Measurements from ENCODE around the gene PCDH15.

PCDH15 gene

GRCh38 chr10:54653518-54653917, 147.5 kb downstream of the PCDH15 start:
- no peak overlapping the region for H3K4me3 ChIP-seq (replicated peaks in 1 of 2; ENCODE audit: low read depth in 2 of 2, low read length in 2 of 2)
- TF ChIP-seq CTCF (IDR thresholded peaks at IDR 0.05; ENCODE audit: low read depth, low read length): no peak
- DNase-seq (ENCODE audit: low read depth in 2 of 2): no peak

- H3K4me3 ChIP-seq (replicated peaks in 1 of 2; ENCODE audit: low read depth in 2 of 2, low read length in 2 of 2): no peak overlapping the region
- no peak for TF ChIP-seq CTCF (IDR thresholded peaks at IDR 0.05; ENCODE audit: low read depth, low read length)
- DNase-seq (ENCODE audit: low read depth in 2 of 2): no peak
Measured at GRCh38 chr10:54650547-54650946, 150.5 kb downstream of the PCDH15 start.

GRCh38 chr10:54622017-54622416, 179.0 kb downstream of the PCDH15 start:
- no peak overlapping the region for H3K4me3 ChIP-seq (replicated peaks in 1 of 2; ENCODE audit: low read depth in 2 of 2, low read length in 2 of 2)
- no peak for TF ChIP-seq CTCF (IDR thresholded peaks at IDR 0.05; ENCODE audit: low read depth, low read length)
- no peak for DNase-seq (ENCODE audit: low read depth in 2 of 2)

GRCh38 chr10:54620352-54620751, 180.7 kb downstream of the PCDH15 start:
- no peak for TF ChIP-seq CTCF (IDR thresholded peaks at IDR 0.05; ENCODE audit: low read depth, low read length)
- H3K4me3 ChIP-seq (replicated peaks in 1 of 2; ENCODE audit: low read depth in 2 of 2, low read length in 2 of 2): no peak overlapping the region
- DNase-seq (ENCODE audit: low read depth in 2 of 2): no peak

- peak in 1 of 2 donors; percentile 6 for DNase-seq (ENCODE audit: low read depth in 2 of 2)
Measured at GRCh38 chr10:54614072-54614471, 187.0 kb downstream of the PCDH15 start.

GRCh38 chr10:54613162-54613561, 187.9 kb downstream of the PCDH15 start:
- H3K4me3 ChIP-seq (replicated peaks in 1 of 2; ENCODE audit: low read depth in 2 of 2, low read length in 2 of 2): no peak overlapping the region
- TF ChIP-seq CTCF (IDR thresholded peaks at IDR 0.05; ENCODE audit: low read depth, low read length): no peak
- DNase-seq (ENCODE audit: low read depth in 2 of 2): peak in 1 of 2 donors; percentile 2

More at GRCh38 chr10:54614072-54614471, 187.0 kb downstream of the PCDH15 start:
- TF ChIP-seq CTCF (IDR thresholded peaks at IDR 0.05; ENCODE audit: low read depth, low read length): no peak
- no peak overlapping the region for H3K4me3 ChIP-seq (replicated peaks in 1 of 2; ENCODE audit: low read depth in 2 of 2, low read length in 2 of 2)

- no peak overlapping the region for H3K4me3 ChIP-seq (replicated peaks in 1 of 2; ENCODE audit: low read depth in 2 of 2, low read length in 2 of 2)
- no peak for DNase-seq (ENCODE audit: low read depth in 2 of 2)
- TF ChIP-seq CTCF (IDR thresholded peaks at IDR 0.05; ENCODE audit: low read depth, low read length): no peak
Measured at GRCh38 chr10:54609423-54609822, 191.6 kb downstream of the PCDH15 start.
